Activated T-helper 1 cell treated with anti-CD3 and anti-CD28 coated beads, Interleukin-12 subunit alpha, Interleukin-12 subunit beta, Interleukin-2, Interleukin-4 antibody, amounts not matched to agents 30 ng/mL and 10 ng/mL and 1 ng/mL, durations not matched to agents 14 hours and 24 hours and 36 hours (primary cell): ENCODE data around the gene C7. TPM values are rescaled to one million over a fixed set of nuclear protein-coding genes. Genes with fewer than 3 reads are reported as not detected.

ENCODE experiments used
- DNase-seq: peaks from one replicate; pipeline ENCODE4 v3.0.0; 2021; ENCODE audit warnings: low spot score
- H3K27ac Mint-ChIP-seq: one replicate; pipeline ENCODE4 v1.8.0; 2021; ENCODE audit warnings: mild to moderate bottlenecking, mixed read lengths
- H3K27me3 Mint-ChIP-seq: one replicate; pipeline ENCODE4 v1.8.0; 2022; ENCODE audit warnings: mild to moderate bottlenecking, moderate library complexity, mixed read lengths; ENCODE audit not compliant: insufficient read depth
- H3K36me3 Mint-ChIP-seq: one replicate; pipeline ENCODE4 v1.8.0; 2021; ENCODE audit warnings: low read depth, mixed read lengths
- H3K4me1 Mint-ChIP-seq: one replicate; pipeline ENCODE4 v1.8.0; 2021; ENCODE audit warnings: low read depth, mixed read lengths
- H3K4me3 Mint-ChIP-seq: one replicate; pipeline ENCODE4 v1.8.0; 2021; ENCODE audit warnings: mild to moderate bottlenecking, moderate library complexity, mixed read lengths
- H3K9me3 Mint-ChIP-seq: one replicate; pipeline ENCODE4 v1.8.0; 2021; ENCODE audit warnings: mixed read lengths
- intact Hi-C: fragments of 100-400 bp; cut with micrococcal nuclease; formaldehyde crosslinking; loops from one replicate; pipeline ENCODE4 v1.15.1; 2024
- total RNA-seq: library from RNA; stranded (reverse); gene quantifications from 2 replicates; pipeline ENCODE4 v1.2.3, GENCODE V29; 2022

Gene C7
- total RNA-seq, 1 donor from 2014 or later: not detected

DNA sequence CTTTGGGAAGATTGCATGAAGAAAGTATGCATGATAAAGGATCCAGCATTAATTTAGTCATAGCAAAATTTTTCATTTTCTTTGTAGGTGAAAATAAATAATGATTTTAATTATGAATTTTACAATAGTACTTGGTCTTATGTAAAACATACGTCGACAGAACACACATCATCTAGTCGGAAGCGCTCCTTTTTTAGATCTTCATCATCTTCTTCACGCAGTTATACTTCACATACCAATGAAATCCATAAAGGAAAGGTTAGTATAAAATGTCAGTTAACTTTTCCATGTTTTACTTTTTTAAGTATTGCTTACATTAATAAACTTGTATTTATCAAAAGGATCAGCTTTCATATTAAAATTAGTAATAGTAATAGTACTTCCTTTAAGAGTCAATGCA, 35.8 kb downstream of the C7 start:
- H3K36me3 Mint-ChIP-seq: no peaks in the 10 kb centered on the region
- H3K27me3 Mint-ChIP-seq: peaks cover 4% of the 10 kb centered on the region
- H3K27ac Mint-ChIP-seq: no peak overlapping the region
- intact Hi-C loops: no loop called here
- H3K4me3 Mint-ChIP-seq: no peak overlapping the region
- no peaks in the 10 kb centered on the region for H3K4me1 Mint-ChIP-seq
- H3K9me3 Mint-ChIP-seq: no peaks in the 10 kb centered on the region
- DNase-seq: no peak

DNA sequence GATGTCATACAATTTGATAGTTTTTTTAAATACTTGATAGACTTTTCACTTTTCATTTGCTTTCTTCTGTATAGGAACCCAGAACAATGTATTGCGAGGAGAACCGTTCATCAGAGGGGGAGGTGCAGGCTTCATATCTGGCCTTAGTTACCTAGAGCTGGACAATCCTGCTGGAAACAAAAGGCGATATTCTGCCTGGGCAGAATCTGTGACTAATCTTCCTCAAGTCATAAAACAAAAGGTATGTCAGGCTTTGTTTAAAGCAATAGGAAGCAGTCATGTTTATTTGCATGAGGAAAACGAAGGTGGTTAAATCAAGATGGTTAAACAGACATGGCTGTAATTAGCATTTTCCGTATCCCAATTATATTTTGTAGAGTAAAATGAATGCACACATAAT, 46.0 kb downstream of the C7 start:
- intact Hi-C loops: no loop called here
- H3K4me3 Mint-ChIP-seq: no peak overlapping the region

GRCh38 chr5:40957048-40957447, 47.8 kb downstream of the C7 start:
- Mint-ChIP-seq H3K9me3 (peaks cover 4% of the 10 kb centered on the region), H3K4me1 (no peaks in the 10 kb centered on the region), H3K36me3 (no peaks in the 10 kb centered on the region), H3K27me3 (no peaks in the 10 kb centered on the region), H3K27ac (no peak overlapping the region), H3K4me3 (no peak overlapping the region)
- DNase-seq: no peak
- intact Hi-C loops: no loop called here

More for the DNA sequence above, 46.0 kb downstream of the C7 start:
- no peaks in the 10 kb centered on the region for H3K36me3 Mint-ChIP-seq
- H3K27me3 Mint-ChIP-seq: no peaks in the 10 kb centered on the region
- no peak overlapping the region for H3K27ac Mint-ChIP-seq
- no peak for DNase-seq
- no peaks in the 10 kb centered on the region for H3K4me1 Mint-ChIP-seq
- peaks cover 4% of the 10 kb centered on the region for H3K9me3 Mint-ChIP-seq

- DNase-seq: no peak
- no peaks in the 10 kb centered on the region for H3K4me1 Mint-ChIP-seq
- no peaks in the 10 kb centered on the region for H3K27me3 Mint-ChIP-seq
- no peak overlapping the region for H3K4me3 Mint-ChIP-seq
- H3K9me3 Mint-ChIP-seq: peaks cover 4% of the 10 kb centered on the region
- intact Hi-C loops: no loop called here
- H3K36me3 Mint-ChIP-seq: no peaks in the 10 kb centered on the region
- no peak overlapping the region for H3K27ac Mint-ChIP-seq
Observed at GRCh38 chr5:40958811-40959210, 49.5 kb downstream of the C7 start.

- intact Hi-C loops: no loop called here
- Mint-ChIP-seq H3K4me1 (no peaks in the 10 kb centered on the region), H3K27me3 (no peaks in the 10 kb centered on the region), H3K27ac (no peak overlapping the region), H3K36me3 (no peaks in the 10 kb centered on the region), H3K4me3 (no peak overlapping the region), H3K9me3 (peaks cover 4% of the 10 kb centered on the region)
- DNase-seq: no peak
Observed at GRCh38 chr5:40960037-40960436, 50.7 kb downstream of the C7 start.

- DNase-seq: no peak
- Mint-ChIP-seq H3K9me3 (peaks cover 4% of the 10 kb centered on the region), H3K4me3 (no peak overlapping the region), H3K27ac (no peak overlapping the region), H3K4me1 (no peaks in the 10 kb centered on the region), H3K27me3 (no peaks in the 10 kb centered on the region), H3K36me3 (no peaks in the 10 kb centered on the region)
- intact Hi-C loops: no loop called here
Observed at GRCh38 chr5:40962207-40962955, 53.1 kb downstream of the C7 start.

DNA sequence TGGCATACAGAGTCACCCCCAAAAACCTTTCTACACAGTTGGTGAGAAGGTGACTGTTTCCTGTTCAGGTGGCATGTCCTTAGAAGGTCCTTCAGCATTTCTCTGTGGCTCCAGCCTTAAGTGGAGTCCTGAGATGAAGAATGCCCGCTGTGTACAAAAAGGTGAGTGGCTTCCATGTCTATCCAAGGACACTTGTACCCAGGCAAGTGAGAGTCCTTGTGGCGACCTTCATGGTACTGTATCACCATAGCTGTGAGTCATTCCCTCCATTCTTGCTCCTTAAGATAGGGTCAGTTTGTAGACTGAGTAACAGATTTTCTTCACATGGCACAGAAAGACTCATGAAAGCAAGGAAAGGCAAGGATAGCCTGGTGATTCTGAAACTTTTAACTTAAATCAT, 63.1 kb downstream of the C7 start:
- intact Hi-C loops: no loop called here
- no peaks in the 10 kb centered on the region for H3K36me3 Mint-ChIP-seq
- DNase-seq: no peak
- H3K9me3 Mint-ChIP-seq: no peaks in the 10 kb centered on the region
- H3K27ac Mint-ChIP-seq: no peak overlapping the region
- H3K27me3 Mint-ChIP-seq: peaks cover 2% of the 10 kb centered on the region
- no peaks in the 10 kb centered on the region for H3K4me1 Mint-ChIP-seq
- H3K4me3 Mint-ChIP-seq: no peak overlapping the region

DNA sequence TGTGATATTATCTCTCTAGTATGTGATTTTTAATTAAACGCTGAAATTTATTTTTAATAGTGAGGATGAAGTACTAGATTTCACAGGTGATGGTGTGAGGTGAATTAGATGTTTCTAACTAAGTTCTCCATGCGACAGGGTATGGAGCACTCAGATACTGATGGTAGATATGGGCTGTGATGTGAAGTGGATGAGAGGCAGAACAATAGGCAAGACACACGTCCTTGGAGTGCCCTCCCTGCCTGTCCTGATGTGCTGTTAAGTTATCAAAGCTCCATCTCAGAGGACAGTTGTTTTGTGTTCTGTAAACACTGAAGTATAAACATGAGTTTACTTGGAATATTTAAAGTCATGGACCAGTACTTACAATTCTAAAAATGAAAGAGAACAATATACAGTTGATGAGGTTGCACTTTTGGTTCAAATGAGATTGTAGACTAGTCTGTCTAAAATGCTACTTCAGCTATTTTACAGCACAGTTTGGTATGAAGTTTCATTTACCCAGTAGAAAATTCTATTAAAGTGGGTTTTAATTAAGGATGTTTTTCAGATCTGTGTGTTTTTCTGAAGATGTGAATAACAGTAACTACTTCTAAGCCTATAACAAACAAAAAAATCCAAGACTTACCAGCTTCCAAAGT, 64.2 kb downstream of the C7 start:
- Mint-ChIP-seq H3K36me3 (no peaks in the 10 kb centered on the region), H3K4me3 (no peak overlapping the region), H3K27me3 (peaks cover 2% of the 10 kb centered on the region), H3K9me3 (no peaks in the 10 kb centered on the region), H3K27ac (no peak overlapping the region), H3K4me1 (no peaks in the 10 kb centered on the region)
- intact Hi-C loops: no loop called here
- DNase-seq: no peak

DNA sequence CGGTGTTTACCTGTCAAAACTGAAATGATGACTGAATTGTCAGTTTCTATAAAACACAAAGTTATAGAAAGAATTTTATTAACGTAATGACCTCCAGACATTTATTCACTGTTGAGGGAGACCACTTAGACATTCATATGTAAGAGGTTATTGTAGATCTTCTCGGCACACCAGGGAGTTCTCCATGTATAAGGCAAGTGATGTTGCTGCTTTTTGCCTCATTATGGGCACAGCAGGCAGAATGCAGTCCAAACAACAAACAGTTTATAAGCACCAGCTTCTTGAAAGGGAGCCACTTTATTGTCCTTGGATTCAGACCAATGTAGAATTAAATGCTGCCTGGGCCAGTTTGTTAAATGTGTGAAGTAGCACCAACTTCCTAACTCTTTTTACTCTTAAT, 66.7 kb downstream of the C7 start:
- no peak for DNase-seq
- Mint-ChIP-seq H3K36me3 (no peaks in the 10 kb centered on the region), H3K9me3 (no peaks in the 10 kb centered on the region), H3K4me3 (no peak overlapping the region), H3K27ac (no peak overlapping the region), H3K27me3 (peaks cover 5% of the 10 kb centered on the region), H3K4me1 (no peaks in the 10 kb centered on the region)
- intact Hi-C loops: no loop called here

GRCh38 chr5:40976836-40977235, 67.5 kb downstream of the C7 start:
- Mint-ChIP-seq H3K27ac (no peak overlapping the region), H3K4me3 (no peak overlapping the region), H3K4me1 (no peaks in the 10 kb centered on the region), H3K36me3 (no peaks in the 10 kb centered on the region), H3K27me3 (peaks cover 5% of the 10 kb centered on the region), H3K9me3 (no peaks in the 10 kb centered on the region)
- DNase-seq: no peak
- intact Hi-C loops: no loop called here

DNA sequence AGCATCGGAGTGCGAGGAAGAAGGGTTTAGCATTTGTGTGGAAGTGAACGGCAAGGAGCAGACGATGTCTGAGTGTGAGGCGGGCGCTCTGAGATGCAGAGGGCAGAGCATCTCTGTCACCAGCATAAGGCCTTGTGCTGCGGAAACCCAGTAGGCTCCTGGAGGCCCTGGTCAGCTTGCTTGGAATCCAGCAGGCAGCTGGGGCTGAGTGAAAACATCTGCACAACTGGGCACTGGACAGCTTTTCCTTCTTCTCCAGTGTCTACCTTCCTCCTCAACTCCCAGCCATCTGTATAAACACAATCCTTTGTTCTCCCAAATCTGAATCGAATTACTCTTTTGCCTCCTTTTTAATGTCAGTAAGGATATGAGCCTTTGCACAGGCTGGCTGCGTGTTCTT, 72.1 kb downstream of the C7 start:
- Mint-ChIP-seq H3K27ac (no peak overlapping the region), H3K4me3 (no peak overlapping the region), H3K36me3 (no peaks in the 10 kb centered on the region), H3K4me1 (no peaks in the 10 kb centered on the region), H3K27me3 (peaks cover 3% of the 10 kb centered on the region), H3K9me3 (no peaks in the 10 kb centered on the region)
- intact Hi-C loops: no loop called here
- no peak for DNase-seq

GRCh38 chr5:40983781-40984180, 74.5 kb downstream of the C7 start:
- H3K4me3 Mint-ChIP-seq: no peak overlapping the region
- intact Hi-C loops: no loop called here
- H3K4me1 Mint-ChIP-seq: no peaks in the 10 kb centered on the region
- no peaks in the 10 kb centered on the region for H3K36me3 Mint-ChIP-seq
- no peaks in the 10 kb centered on the region for H3K9me3 Mint-ChIP-seq
- H3K27ac Mint-ChIP-seq: no peak overlapping the region
- H3K27me3 Mint-ChIP-seq: peaks cover 3% of the 10 kb centered on the region
- DNase-seq: no peak

- intact Hi-C loops: no loop called here
- no peak for DNase-seq
- H3K4me1 Mint-ChIP-seq: no peaks in the 10 kb centered on the region
- H3K4me3 Mint-ChIP-seq: no peak overlapping the region
- no peaks in the 10 kb centered on the region for H3K27me3 Mint-ChIP-seq
- H3K9me3 Mint-ChIP-seq: no peaks in the 10 kb centered on the region
- H3K36me3 Mint-ChIP-seq: no peaks in the 10 kb centered on the region
- H3K27ac Mint-ChIP-seq: no peak overlapping the region
Observed at GRCh38 chr5:40984884-40985283, 75.6 kb downstream of the C7 start.
